Measurements from ENCODE around the gene EFHC1. TPM values are rescaled to one million over a fixed set of nuclear protein-coding genes. Genes with fewer than 3 reads are reported as not detected.

The EFHC1 gene
- total and polyA plus RNA-seq, 3 donors from 2014 or later = 41.8 to 133 (median 62.9) TPM

GRCh38 chr6:52375780-52376556 is 44.2 kb upstream of the EFHC1 start:
- DNase-seq = peak; percentile 34
- WGBS, 2 donors = 77 to 88% methylated on average over 2 of the region's 2 CpGs
- no peaks in the 10 kb centered on the region for H3K9me3 ChIP-seq
- no peaks in the 10 kb centered on the region for H3K27me3 ChIP-seq
- peak overlapping the region in 1 of 2 donors; percentile 48 for H3K27ac ChIP-seq
- intact Hi-C loops (cut with DNase I; ENCODE audit: low total_unique reads) = loop anchor here (10.0 kb wide), 1 partner anchor 71 kb away; no protein-coding TSS in a partner anchor
- H3K36me3 ChIP-seq (ENCODE audit: low read depth, missing control alignments) = no peaks in the 10 kb centered on the region
- no peak overlapping the region for H3K4me3 ChIP-seq
- TF ChIP-seq POLR2A (IDR thresholded peaks at IDR 0.05) = no peak
- no peak for TF ChIP-seq CTCF (IDR thresholded peaks at IDR 0.05)
- H3K4me1 ChIP-seq = peaks cover 20% of the 10 kb centered on the region

GRCh38 chr6:52376763-52377162 is 43.4 kb upstream of the EFHC1 start:
- Histone ChIP-seq H3K4me3 (no peak overlapping the region), H3K9me3 (no peaks in the 10 kb centered on the region), H3K36me3 (ENCODE audit: low read depth, missing control alignments) (no peaks in the 10 kb centered on the region), H3K4me1 (peaks cover 20% of the 10 kb centered on the region), H3K27me3 (no peaks in the 10 kb centered on the region), H3K27ac (peak overlapping the region; percentile 46 to 56)
- peak; percentile 72 for DNase-seq
- intact Hi-C loops (cut with DNase I; ENCODE audit: low total_unique reads) = loop anchor here (10.0 kb wide), 1 partner anchor 72 kb away; no protein-coding TSS in a partner anchor
- no peak for TF ChIP-seq POLR2A (IDR thresholded peaks at IDR 0.05)
- TF ChIP-seq CTCF (IDR thresholded peaks at IDR 0.05) = no peak
- 41 to 61% methylated on average over 3 of the region's 3 CpGs for WGBS, 2 donors

GRCh38 chr6:52377538-52378221 is 42.5 kb upstream of the EFHC1 start:
- intact Hi-C loops (cut with DNase I; ENCODE audit: low total_unique reads) = loop anchor here (10.0 kb wide), 1 partner anchor 73 kb away; no protein-coding TSS in a partner anchor
- no peak for TF ChIP-seq POLR2A (IDR thresholded peaks at IDR 0.05)

GRCh38 chr6:52381249-52381648 is 38.9 kb upstream of the EFHC1 start:
- peaks cover 16% of the 10 kb centered on the region for H3K4me1 ChIP-seq
- TF ChIP-seq CTCF (IDR thresholded peaks at IDR 0.05) = no peak
- TF ChIP-seq POLR2A (IDR thresholded peaks at IDR 0.05) = no peak
- no peaks in the 10 kb centered on the region for H3K27me3 ChIP-seq
- DNase-seq = no peak
- WGBS, 2 donors = 92% methylated on average over 4 of the region's 4 CpGs
- no peaks in the 10 kb centered on the region for H3K36me3 ChIP-seq (ENCODE audit: low read depth, missing control alignments)
- no peak overlapping the region for H3K4me3 ChIP-seq
- intact Hi-C loops (cut with DNase I; ENCODE audit: low total_unique reads) = no loop called here
- no peaks in the 10 kb centered on the region for H3K9me3 ChIP-seq
- H3K27ac ChIP-seq = no peak overlapping the region

More at GRCh38 chr6:52377538-52378221, 42.5 kb upstream of the EFHC1 start:
- Histone ChIP-seq H3K36me3 (ENCODE audit: low read depth, missing control alignments) (no peaks in the 10 kb centered on the region), H3K27me3 (no peaks in the 10 kb centered on the region), H3K4me1 (peaks cover 20% of the 10 kb centered on the region), H3K4me3 (no peak overlapping the region), H3K27ac (peak overlapping the region; percentile 46 to 56), H3K9me3 (no peaks in the 10 kb centered on the region)
- 55 to 63% methylated on average over 3 of the region's 3 CpGs for WGBS, 2 donors
- DNase-seq = no peak

GRCh38 chr6:52384145-52384766 is 35.9 kb upstream of the EFHC1 start:
- Histone ChIP-seq H3K9me3 (no peaks in the 10 kb centered on the region), H3K36me3 (ENCODE audit: low read depth, missing control alignments) (no peaks in the 10 kb centered on the region), H3K27ac (no peak overlapping the region), H3K4me1 (no peaks in the 10 kb centered on the region), H3K27me3 (no peaks in the 10 kb centered on the region), H3K4me3 (no peak overlapping the region)
- no peak for TF ChIP-seq CTCF (IDR thresholded peaks at IDR 0.05)
- no peak for TF ChIP-seq POLR2A (IDR thresholded peaks at IDR 0.05)
- WGBS, 2 donors = 93 to 94% methylated on average over 2 of the region's 2 CpGs
- intact Hi-C loops (cut with DNase I; ENCODE audit: low total_unique reads) = no loop called here
- DNase-seq = no peak
